Fibroblast of skin of scalp (primary cell): Measurements from ENCODE around the gene CRAT.

Experiments
- DNase-seq: peaks from one replicate; pipeline ENCODE4 v3.0.0-alpha.2; 2013

CRAT gene

DNA sequence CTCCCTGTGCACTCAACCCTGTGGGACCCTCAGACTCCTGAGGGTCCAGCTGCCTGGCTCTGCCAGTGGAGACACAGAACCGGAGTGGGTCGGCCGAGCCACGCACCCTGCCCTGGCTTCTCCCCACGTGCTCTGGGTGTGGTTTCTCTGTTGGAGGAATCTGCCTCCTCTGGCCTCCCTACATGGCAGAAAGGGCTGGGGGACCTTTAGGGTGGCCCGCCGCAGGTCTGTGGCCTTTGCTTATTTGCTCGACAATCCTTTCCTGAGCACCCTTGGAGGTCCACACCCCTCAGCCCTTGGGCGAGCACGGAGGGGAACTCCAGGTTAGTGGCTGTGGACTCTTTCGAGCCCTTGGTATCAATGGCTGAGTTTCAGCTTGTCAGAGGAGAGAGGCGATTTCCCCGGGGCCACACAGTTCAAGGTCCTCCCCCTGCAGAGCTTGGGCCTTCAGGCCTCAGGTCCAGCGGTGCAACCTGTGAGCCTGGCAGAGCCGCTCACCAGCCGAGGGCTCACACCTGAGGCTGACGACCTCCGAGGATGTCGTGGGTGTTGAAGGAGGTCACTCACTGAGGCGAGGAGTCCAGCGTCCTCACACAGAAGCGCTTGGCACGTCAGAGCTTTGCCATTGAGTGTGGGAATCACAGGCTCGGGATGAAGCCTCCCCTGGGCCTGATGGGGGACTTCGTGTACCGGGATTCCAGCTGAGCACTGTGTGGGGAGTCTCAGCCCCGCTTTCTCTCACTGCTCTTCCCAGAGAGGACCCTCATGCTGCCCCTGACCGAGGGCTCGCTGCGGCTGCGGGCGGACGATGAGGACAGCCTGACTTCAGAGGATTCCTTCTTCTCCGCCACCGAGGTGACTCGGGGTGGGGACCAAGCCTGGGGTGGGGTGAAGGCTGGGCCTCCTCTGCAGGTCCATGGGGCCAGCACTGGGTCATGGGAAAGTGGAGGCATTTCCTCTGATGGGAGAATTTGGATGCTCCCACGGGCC is 50.5 kb downstream of the CRAT start:
- no peak for DNase-seq

DNA sequence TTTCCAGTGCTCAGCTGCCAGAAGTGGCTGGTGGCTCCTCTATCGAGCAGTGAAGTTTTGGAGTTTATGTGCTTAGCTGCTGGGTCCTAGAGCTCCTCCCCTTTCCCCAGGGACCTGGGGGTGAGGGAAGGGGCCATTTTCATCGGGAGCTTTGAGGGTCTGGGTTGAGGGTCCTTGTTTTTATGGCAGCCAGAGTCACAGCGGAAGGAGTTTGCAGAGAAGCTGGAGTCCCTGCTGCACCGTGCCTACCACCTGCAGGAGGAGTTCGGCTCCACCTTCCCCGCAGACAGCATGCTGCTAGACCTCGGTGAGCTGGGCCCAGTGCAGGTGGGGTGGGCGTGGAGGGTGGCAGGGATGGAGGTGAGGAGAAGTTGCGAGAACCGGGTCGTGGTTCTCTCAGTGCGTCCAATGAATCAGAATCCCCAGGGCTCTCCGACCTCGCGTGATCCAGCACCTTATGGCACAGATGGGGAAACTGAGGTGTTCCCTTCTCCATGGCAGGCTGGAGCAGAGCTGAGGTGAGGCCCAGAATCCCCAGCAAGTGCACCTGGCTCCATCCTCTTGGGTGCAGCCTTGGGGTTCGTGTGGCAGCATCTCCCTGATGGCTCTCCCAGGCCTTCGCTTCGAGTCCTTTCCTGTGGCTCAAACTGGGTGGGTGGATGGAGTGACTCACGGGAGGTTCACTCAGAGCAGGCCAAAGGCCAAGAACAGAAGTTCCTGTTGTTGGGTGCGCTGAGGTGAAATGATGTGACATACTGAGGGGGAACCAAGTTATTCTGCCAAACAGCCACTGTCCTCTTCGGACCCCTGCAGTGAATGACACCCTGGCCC is 51.4 kb downstream of the CRAT start:
- DNase-seq = no peak

DNA sequence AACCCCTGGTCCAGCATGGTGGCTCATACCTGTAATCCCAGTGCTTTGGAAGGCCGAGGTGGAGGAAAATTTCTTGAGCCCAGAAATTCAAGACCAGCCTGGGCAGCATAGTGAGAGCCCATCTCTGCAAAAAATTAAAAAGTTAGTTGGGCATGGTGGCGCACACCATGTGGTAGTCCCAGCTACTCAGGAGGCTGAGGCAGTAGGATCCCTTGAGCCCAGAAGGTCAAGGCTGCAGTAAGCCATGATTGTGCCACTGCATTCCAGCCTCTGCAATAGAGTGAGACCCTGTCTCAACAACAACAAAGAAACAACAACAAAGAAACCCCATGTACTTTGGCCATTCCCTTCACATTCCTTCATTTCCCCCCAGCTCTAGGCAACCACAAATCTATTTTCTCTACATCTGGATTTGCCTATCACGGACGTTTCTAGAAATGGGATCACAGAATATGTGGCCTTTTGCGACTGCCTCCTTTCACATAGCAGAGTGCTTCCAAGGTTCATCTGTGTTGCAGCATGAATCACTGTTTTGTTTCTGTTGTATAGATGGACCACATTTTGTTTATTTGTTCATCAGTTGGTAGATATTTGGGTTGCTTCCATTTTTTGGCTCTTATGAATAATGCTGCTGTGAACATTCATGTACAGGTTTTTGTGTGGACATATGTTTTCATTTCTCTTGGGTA is 56.3 kb downstream of the CRAT start:
- DNase-seq = no peak

DNA sequence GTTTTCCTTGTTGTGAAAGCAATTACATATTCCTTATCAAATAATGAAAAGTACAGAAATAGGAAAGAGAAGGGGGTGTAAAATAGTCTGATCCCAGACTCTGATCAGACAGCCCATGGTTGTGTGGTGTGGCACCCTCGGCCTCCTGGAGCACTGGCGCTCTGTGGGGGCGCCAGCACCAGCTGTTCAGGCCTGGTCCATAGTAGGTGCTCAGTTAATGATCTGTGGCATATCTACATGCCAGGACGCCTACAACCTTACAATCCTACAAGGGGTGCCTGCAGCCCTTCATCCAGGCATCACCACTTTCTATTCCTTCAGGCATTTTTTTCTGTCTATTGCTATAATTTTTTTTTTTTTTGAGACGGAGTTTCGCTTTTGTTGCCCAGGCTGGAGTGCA is 57.6 kb downstream of the CRAT start:
- no peak for DNase-seq

DNA sequence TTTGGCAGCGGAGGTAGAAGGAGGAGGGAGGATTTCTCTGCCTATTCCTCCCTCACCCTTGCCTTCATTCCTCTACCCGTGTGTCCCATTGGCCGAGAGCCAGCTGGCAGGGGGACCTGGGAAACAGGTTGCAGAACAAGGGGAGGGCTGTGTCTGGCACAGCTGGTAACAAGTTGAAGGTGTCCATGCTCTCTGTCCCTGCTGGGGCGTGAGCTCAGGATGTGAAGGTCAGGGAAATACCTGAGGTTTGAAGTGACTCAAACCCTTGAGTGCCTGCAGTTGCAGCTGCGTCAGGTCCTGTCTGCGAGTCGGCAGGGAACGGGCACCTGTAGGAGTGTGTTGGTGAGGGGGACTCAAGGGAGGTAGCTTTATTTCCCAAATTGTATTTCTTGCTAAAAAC is 58.0 kb downstream of the CRAT start:
- DNase-seq = no peak
